H9 (cell line): ENCODE measurements around the gene TLE5. TPM values are rescaled to one million over a fixed set of nuclear protein-coding genes. Genes with fewer than 3 reads are reported as not detected.

Source experiments
- DNase-seq: peaks from one replicate; pipeline ENCODE4 v3.0.0-alpha.2; 2017
- H2AFZ ChIP-seq: one replicate; pipeline ENCODE4 v1.6.1; 2013; ENCODE audit warnings: mild to moderate bottlenecking, low read length, control low read depth, moderate library complexity
- H2AK5ac ChIP-seq: 2 replicates; pipeline ENCODE4 v1.6.1; 2013; ENCODE audit warnings: low read length, control low read depth, mixed read lengths; ENCODE audit not compliant: insufficient read length
- H2BK120ac ChIP-seq: one replicate; pipeline ENCODE4 v1.6.1; 2013; ENCODE audit warnings: low read depth, mild to moderate bottlenecking, low read length, control low read depth, inconsistent platforms; ENCODE audit not compliant: poor library complexity, severe bottlenecking
- H2BK12ac ChIP-seq: 2 replicates; pipeline ENCODE4 v1.6.1; 2013; ENCODE audit warnings: low read length, control low read depth, mixed read lengths, low read depth; ENCODE audit not compliant: insufficient read length
- H2BK15ac ChIP-seq: 2 replicates; pipeline ENCODE4 v1.6.1; 2013; ENCODE audit warnings: low read depth, low read length, control low read depth
- H2BK20ac ChIP-seq: one replicate; pipeline ENCODE4 v1.6.1; 2013; ENCODE audit warnings: low read depth, mild to moderate bottlenecking, low read length, control low read depth, inconsistent platforms; ENCODE audit not compliant: poor library complexity, severe bottlenecking
- H2BK5ac ChIP-seq: 2 replicates; pipeline ENCODE4 v1.6.1; 2013; ENCODE audit warnings: low read length, control low read depth, mixed read lengths; ENCODE audit not compliant: insufficient read length
- H3K14ac ChIP-seq: 2 replicates; pipeline ENCODE4 v1.6.1; 2013; ENCODE audit warnings: low read length, control low read depth; ENCODE audit not compliant: insufficient read depth
- H3K18ac ChIP-seq: 2 replicates; pipeline ENCODE4 v1.6.1; 2013; ENCODE audit warnings: low read depth, mild to moderate bottlenecking, mixed read lengths, low read length, control low read depth; ENCODE audit not compliant: insufficient read length
- H3K23ac ChIP-seq: 2 replicates; pipeline ENCODE4 v1.6.1; 2013; ENCODE audit warnings: low read length, control low read depth, mixed read lengths, low read depth; ENCODE audit not compliant: insufficient read length
- H3K23me2 ChIP-seq: 2 replicates; pipeline ENCODE4 v1.6.1; 2013; ENCODE audit warnings: low read depth, mild to moderate bottlenecking, mixed read lengths, low read length, control low read depth; ENCODE audit not compliant: insufficient read length, poor library complexity, severe bottlenecking
- H3K27ac ChIP-seq: 2 replicates; pipeline ENCODE4 v1.5.1; 2013; ENCODE audit warnings: low read length, control low read depth, mixed read lengths, low read depth; ENCODE audit not compliant: insufficient read length
- H3K27me3 ChIP-seq: 2 replicates; pipeline ENCODE4 v1.6.1; 2013; ENCODE audit warnings: low read length, control low read depth, inconsistent platforms; ENCODE audit not compliant: insufficient read depth
- H3K4ac ChIP-seq: 2 replicates; pipeline ENCODE4 v1.6.1; 2013; ENCODE audit warnings: low read depth, mild to moderate bottlenecking, control low read depth, inconsistent platforms, low read length, moderate library complexity
- H3K4me1 ChIP-seq: 2 replicates; pipeline ENCODE4 v1.6.1; 2013; ENCODE audit warnings: low read length, control low read depth, inconsistent platforms; ENCODE audit not compliant: insufficient read depth
- H3K4me2 ChIP-seq: 2 replicates; pipeline ENCODE4 v1.6.1; 2013; ENCODE audit warnings: low read length, control low read depth, mixed read lengths; ENCODE audit not compliant: insufficient read length, insufficient read depth
- H3K56ac ChIP-seq: 2 replicates; pipeline ENCODE4 v1.6.1; 2013; ENCODE audit warnings: low read depth, mild to moderate bottlenecking, mixed read lengths, low read length, control low read depth; ENCODE audit not compliant: insufficient read length
- H3K79me1 ChIP-seq: 2 replicates; pipeline ENCODE4 v1.6.1; 2013; ENCODE audit warnings: low read depth, mild to moderate bottlenecking, moderate library complexity, low read length, control low read depth, inconsistent platforms; ENCODE audit not compliant: insufficient read depth, poor library complexity, severe bottlenecking
- H3K79me2 ChIP-seq: 2 replicates; pipeline ENCODE4 v1.6.1; 2013; ENCODE audit warnings: low read length, control low read depth, inconsistent platforms; ENCODE audit not compliant: insufficient read depth
- H3K9ac ChIP-seq: 2 replicates; pipeline ENCODE4 v1.6.1; 2013; ENCODE audit warnings: low read length, control low read depth, mixed read lengths; ENCODE audit not compliant: insufficient read length; ENCODE audit errors: extremely low read depth
- H3K9me3 ChIP-seq: one replicate; pipeline ENCODE4 v1.6.1; 2013; ENCODE audit warnings: low read depth, low read length, inconsistent platforms; ENCODE audit not compliant: control insufficient read depth
- H3T11ph ChIP-seq: one replicate; pipeline ENCODE4 v1.6.1; 2013; ENCODE audit warnings: mild to moderate bottlenecking, low read length, control low read depth, inconsistent platforms
- H4K20me1 ChIP-seq: one replicate; pipeline ENCODE4 v1.6.1; 2013; ENCODE audit not compliant: control insufficient read depth, insufficient read length, insufficient read depth
- H4K5ac ChIP-seq: 2 replicates; pipeline ENCODE4 v1.6.1; 2013; ENCODE audit warnings: low read depth, mild to moderate bottlenecking, mixed read lengths, low read length, control low read depth; ENCODE audit not compliant: insufficient read length
- H4K8ac ChIP-seq: replicated peaks from 2 replicates; pipeline ENCODE4 v1.6.1; 2013; ENCODE audit warnings: low read length, control low read depth, mixed read lengths, low read depth; ENCODE audit not compliant: insufficient read length
- H4K91ac ChIP-seq: 2 replicates; pipeline ENCODE4 v1.6.1; 2013; ENCODE audit warnings: low read depth, mild to moderate bottlenecking, moderate library complexity, mixed read lengths, low read length, control low read depth; ENCODE audit not compliant: insufficient read length
- H3K27ac Mint-ChIP-seq, 3 experiments: 2 replicates in 2 of 3; 3 replicates in 1 of 3; pipeline ENCODE4 v1.8.0; 2020 to 2021; ENCODE audit warnings: mixed read lengths in 3 of 3, mild to moderate bottlenecking in 1 of 3, moderate library complexity in 1 of 3
- H3K27me3 Mint-ChIP-seq: 2 replicates; pipeline ENCODE4 v1.8.0; 2021; ENCODE audit warnings: low read depth, mild to moderate bottlenecking, moderate library complexity, mixed read lengths
- H3K36me3 Mint-ChIP-seq, 3 experiments: 2 replicates in 2 of 3; 3 replicates in 1 of 3; pipeline ENCODE4 v1.8.0; 2020 to 2021; ENCODE audit warnings: low read depth in 3 of 3, mixed read lengths in 3 of 3; ENCODE audit not compliant: insufficient read depth in 1 of 3
- H3K4me1 Mint-ChIP-seq, 2 experiments: 2 replicates each; pipeline ENCODE4 v1.8.0; 2020; ENCODE audit warnings: mixed read lengths in 2 of 2
- H3K4me3 Mint-ChIP-seq, 2 experiments: 2 replicates in 1 of 2; 3 replicates in 1 of 2; pipeline ENCODE4 v1.8.0; 2020 to 2021; ENCODE audit warnings: mild to moderate bottlenecking in 2 of 2, mixed read lengths in 2 of 2, moderate library complexity in 1 of 2
- H3K9me3 Mint-ChIP-seq, 2 experiments: 2 replicates in 1 of 2; 3 replicates in 1 of 2; pipeline ENCODE4 v1.8.0; 2020; ENCODE audit warnings: mild to moderate bottlenecking in 2 of 2, mixed read lengths in 2 of 2, moderate library complexity in 1 of 2
- WGBS: extraction: QIAGEN DNeasy Blood & Tissue Kit; methylation state at CpG from one replicate; pipeline ENCODE4 v1.1.7; 2013; ENCODE audit warnings: missing lambda C conversion rate, low lambda C conversion rate, mixed read lengths; ENCODE audit not compliant: insufficient read length; ENCODE audit errors: extremely low coverage; 5-methylcytosine and 5-hydroxymethylcytosine counted together
- total RNA-seq: library from RNA; stranded (reverse); gene quantifications from 2 replicates; pipeline ENCODE4 v1.2.1, GENCODE V29; 2021
- TF ChIP-seq, protein P1 (sequence below): fragments of 200-600 bp; sonication (generic); conservative IDR thresholded peaks from 3 replicates; pipeline ENCODE4 v1.8.0; 2021; ENCODE audit warnings: antibody characterized with exemption, mild to moderate bottlenecking

TLE5 gene
- total RNA-seq, 1 experiment from 2014 or later = 221 TPM

DNA sequence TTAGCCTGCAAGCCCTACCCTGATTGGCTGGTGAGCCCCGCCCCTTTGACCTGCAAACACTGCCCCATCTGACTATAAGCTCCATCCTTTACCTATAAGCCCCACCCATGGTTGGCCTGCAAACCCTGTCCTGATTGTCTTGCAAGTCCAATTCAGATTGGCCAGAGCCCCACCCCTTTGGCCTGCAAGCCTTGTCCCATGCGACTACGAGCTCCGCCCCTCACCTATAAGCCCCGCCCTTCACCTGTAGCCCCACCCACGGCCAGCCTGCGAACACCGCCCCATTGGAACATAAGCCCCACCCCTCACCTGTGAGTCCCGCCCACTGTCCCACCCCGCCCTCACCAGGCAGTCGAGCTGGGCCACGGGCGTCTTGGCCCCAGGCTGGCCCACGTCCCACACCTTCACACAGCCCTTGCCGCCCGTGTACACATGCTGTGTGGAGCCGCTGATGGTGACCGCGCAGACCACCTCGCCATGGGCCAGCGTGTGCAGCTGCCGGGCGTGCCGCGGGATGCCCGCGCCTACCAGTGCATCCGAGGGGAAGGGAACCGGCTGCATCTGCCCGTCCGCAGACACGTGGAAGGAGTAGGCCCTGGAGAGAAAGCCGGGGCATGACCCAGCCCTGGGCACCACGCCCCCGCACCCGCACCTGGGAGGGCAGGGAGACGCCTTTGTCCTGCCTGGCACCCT is 56.1 kb downstream of the TLE5 start:
- Mint-ChIP-seq H3K9me3 (no peaks in the 10 kb centered on the region; a peak in 1 of 5 replicates), H3K36me3 (no peaks in the 10 kb centered on the region), H3K27me3 (peaks cover 8% of the 10 kb centered on the region), H3K4me3 (no peak overlapping the region), H3K27ac (no peak overlapping the region), H3K4me1 (peaks cover 0 to 14% of the 10 kb centered on the region in 2 experiments; a peak in 2 of 4 replicates)
- Histone ChIP-seq H4K8ac (no peak overlapping the region), H3K18ac (no peak overlapping the region), H2BK5ac (no peak overlapping the region), H2BK20ac (no peak overlapping the region), H2AFZ (no peak overlapping the region), H3K23me2 (no peaks in the 10 kb centered on the region), H3K56ac (no peak overlapping the region), H3K9ac (no peak overlapping the region), H3K27ac (no peak overlapping the region), H3K4ac (no peak overlapping the region), H4K20me1 (no peaks in the 10 kb centered on the region), H3T11ph (no peak overlapping the region), H3K79me2 (no peaks in the 10 kb centered on the region), H3K79me1 (no peaks in the 10 kb centered on the region), H3K4me2 (no peak overlapping the region), H2BK12ac (no peak overlapping the region), H3K14ac (no peak overlapping the region), H3K4me1 (no peaks in the 10 kb centered on the region), H4K91ac (no peak overlapping the region), H3K27me3 (no peaks in the 10 kb centered on the region), H2BK15ac (no peak overlapping the region), H2BK120ac (no peak overlapping the region), H4K5ac (no peak overlapping the region), H2AK5ac (no peak overlapping the region), H3K23ac (no peak overlapping the region), H3K9me3 (no peaks in the 10 kb centered on the region)
- peak; percentile 99 for DNase-seq
- TF ChIP-seq, protein P1, sequence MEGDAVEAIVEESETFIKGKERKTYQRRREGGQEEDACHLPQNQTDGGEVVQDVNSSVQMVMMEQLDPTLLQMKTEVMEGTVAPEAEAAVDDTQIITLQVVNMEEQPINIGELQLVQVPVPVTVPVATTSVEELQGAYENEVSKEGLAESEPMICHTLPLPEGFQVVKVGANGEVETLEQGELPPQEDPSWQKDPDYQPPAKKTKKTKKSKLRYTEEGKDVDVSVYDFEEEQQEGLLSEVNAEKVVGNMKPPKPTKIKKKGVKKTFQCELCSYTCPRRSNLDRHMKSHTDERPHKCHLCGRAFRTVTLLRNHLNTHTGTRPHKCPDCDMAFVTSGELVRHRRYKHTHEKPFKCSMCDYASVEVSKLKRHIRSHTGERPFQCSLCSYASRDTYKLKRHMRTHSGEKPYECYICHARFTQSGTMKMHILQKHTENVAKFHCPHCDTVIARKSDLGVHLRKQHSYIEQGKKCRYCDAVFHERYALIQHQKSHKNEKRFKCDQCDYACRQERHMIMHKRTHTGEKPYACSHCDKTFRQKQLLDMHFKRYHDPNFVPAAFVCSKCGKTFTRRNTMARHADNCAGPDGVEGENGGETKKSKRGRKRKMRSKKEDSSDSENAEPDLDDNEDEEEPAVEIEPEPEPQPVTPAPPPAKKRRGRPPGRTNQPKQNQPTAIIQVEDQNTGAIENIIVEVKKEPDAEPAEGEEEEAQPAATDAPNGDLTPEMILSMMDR = no peak
- no CpG with 5 or more reads among the region's 37 CpGs for WGBS
